GM21737 (cell line): ENCODE measurements around the gene EXOC3L1.
A peak's percentile ranks its signal among the peaks of the same experiment; 100 is the strongest.

Source experiments
- ATAC-seq: cut with Tn5 transposase; IDR thresholded peaks from one replicate; pipeline ENCODE4 v1.9.1; 2021; ENCODE audit warnings: mild to moderate bottlenecking, moderate library complexity; ENCODE audit not compliant: unreplicated experiment

The EXOC3L1 gene

DNA sequence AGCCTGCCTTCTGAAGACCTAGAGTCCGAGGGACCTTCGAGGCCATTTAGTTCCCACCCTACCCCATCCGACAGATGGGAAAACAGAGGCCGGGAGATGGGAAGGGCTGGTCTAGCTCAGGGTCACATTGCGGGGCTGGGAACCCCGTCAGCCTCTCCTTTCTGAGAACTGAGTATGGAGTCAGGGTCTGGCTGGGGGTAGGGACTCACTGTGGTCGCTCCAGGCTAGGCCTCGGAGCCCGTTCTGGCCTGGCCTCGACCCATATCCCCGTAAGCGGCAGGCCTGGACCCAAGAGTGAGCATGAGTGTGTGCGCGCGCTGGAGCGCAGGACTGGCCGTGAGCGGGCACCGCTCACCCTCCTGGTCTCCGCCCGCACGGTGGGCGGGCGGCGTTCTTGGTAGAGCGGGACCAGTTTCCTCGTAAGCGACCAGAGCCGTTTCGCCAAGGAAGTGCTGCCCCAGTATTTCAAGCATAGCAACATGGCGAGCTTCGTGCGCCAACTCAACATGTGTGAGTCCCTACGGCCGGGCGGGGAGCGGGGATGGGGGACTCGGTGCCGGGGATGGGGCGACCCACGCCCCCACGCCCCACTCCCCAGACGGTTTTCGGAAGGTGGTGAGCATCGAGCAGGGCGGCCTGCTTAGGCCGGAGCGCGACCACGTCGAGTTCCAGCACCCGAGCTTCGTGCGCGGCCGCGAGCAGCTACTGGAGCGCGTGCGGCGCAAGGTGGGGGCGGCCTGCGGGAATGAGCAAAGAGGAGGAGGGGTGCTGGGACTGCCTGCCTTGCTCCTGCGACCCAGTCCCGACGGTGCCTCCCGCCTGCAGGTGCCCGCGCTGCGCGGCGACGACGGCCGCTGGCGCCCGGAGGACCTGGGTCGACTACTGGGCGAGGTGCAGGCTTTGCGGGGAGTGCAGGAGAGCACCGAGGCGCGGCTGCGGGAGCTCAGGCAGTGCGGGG lies 24.5 kb downstream of the EXOC3L1 start:
- no peak for ATAC-seq

DNA sequence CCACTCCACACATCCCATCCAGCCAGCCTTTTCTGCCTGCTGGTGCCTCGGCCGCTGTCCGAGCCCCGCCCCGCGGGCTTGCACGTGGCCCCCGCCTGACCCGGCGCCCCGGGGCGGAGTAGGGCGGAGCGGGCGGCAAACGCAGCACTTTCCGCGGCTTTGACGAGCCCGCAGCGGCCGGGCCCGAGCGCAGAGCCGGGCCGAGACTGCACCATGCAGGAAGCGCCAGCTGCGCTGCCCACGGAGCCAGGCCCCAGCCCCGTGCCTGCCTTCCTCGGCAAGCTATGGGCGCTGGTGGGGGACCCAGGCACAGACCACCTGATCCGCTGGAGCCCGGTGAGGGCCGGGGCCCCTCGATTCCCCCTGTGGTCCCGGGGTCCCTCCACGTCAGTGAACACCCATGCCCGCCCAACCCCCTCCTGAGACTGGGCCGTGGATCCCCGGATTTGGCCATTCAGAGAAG lies 25.3 kb downstream of the EXOC3L1 start, which contains the start of gene HSF4:
Gene HSF4 (plus strand): TSS at position 147 of the 463 bp plus-strand sequence. CDS start 67 bp downstream, at position 214.
- no peak for ATAC-seq

DNA sequence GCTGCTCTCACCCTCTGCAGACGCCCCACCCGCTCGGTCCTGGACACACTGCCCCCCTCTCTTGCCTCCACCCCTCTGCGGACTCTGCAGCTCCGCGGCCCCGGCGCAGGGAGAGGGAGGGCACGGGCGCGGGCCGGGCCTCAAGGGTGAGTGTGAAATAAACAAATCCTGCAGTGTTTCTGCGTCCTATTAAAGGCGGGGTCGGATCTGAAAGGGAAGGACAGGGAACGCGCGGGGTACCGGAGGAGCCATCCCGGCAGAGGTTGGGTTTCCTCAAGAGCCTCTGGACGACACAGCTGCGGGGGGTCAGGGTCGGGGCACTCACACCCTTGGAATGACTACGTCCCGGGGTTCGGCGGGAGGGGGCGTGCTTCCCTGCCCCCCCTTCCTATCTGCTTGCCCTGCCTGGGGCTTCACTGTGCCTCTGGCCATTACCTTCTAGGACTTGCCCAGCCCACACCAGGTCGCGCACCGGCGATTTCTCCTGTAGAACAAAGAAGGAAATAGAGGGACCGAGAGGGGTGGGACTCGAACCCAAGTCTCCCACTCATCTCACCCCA lies 25.9 kb downstream of the EXOC3L1 start:
- no peak for ATAC-seq

DNA sequence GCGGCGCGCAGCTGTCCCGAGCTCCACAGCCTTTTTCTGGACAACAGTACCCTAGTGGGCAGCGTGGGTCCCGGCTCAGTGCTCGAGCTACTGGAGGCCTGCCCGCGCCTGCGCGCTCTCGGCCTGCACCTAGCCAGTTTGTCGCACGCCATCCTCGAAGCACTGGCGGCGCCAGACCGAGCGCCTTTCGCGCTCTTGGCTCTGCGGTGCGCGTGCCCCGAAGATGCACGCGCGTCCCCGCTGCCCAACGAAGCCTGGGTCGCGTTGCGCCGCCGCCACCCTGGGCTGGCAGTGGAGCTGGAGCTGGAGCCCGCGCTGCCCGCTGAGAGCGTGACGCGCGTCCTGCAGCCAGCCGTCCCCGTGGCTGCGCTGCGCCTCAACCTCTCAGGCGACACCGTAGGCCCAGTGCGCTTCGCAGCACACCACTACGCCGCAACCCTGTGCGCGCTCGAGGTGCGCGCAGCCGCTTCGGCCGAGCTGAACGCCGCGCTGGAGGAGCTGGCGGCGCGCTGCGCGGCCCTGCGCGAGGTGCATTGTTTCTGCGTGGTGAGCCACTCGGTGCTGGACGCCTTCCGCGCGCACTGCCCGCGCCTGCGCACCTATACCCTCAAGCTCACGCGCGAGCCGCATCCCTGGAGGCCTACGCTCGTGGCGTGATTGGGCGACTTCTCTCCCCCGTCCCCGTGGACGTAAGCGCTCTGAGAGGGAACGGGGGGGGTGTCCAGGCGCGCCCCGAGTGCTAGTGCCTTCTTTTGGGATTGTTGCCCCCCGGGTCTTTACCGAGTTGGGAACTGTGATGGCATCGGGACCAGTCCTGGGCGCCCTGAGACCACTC lies 26.6 kb downstream of the EXOC3L1 start:
- ATAC-seq, result no peak

DNA sequence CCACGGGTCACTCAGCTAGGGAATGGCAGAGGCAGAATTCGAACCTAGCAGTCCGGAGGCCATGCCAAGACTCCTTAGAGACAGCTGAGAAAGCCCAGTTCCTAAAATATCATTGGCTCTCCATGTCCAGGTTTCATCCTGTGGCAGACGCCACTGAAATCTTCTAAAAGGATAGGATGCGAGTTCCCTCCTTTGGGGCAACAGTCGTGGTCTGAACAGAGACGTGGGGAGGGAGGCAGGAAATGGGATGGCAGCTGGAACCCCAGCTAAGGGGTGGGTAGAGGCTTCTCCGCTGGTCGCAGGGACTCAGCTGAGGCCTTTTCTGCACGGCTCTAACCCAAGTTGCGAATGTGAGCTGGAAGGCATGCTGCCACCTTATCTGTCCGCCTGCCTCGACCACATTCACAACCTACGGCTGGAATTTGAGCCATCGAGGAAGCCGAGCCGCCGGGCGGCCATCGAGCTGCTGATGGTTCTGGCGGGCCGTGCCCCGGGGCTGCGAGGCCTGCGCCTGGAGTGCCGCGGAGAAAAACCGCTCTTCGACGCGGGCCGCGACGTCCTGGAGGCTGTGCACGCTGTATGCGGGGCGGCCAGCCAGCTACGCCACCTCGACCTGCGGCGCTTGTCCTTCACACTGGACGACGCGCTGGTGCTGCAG lies 27.3 kb downstream of the EXOC3L1 start:
- no peak for ATAC-seq

DNA sequence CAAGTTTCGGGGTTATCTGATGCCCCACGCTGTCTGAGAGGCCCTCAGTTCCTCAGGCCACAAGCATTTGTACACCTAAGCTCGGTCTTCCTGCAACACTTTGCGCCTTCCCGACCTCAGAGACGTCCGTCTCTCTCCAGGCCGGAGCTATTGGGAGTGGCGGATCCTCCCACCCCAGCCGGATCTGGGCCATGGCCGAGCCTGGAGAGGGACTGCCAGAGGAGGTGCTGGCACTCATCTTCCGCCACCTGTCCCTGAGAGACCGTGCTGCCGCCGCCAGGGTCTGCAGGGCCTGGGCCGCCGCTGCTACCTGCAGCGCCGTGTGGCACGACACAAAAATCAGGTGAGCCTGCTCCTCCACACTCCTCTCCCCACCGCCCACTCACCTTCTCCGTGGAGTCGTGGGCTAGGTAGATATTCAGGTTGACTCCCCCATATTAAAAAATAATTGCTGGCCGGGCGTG lies 28.3 kb downstream of the EXOC3L1 start:
- ATAC-seq, result no peak

DNA sequence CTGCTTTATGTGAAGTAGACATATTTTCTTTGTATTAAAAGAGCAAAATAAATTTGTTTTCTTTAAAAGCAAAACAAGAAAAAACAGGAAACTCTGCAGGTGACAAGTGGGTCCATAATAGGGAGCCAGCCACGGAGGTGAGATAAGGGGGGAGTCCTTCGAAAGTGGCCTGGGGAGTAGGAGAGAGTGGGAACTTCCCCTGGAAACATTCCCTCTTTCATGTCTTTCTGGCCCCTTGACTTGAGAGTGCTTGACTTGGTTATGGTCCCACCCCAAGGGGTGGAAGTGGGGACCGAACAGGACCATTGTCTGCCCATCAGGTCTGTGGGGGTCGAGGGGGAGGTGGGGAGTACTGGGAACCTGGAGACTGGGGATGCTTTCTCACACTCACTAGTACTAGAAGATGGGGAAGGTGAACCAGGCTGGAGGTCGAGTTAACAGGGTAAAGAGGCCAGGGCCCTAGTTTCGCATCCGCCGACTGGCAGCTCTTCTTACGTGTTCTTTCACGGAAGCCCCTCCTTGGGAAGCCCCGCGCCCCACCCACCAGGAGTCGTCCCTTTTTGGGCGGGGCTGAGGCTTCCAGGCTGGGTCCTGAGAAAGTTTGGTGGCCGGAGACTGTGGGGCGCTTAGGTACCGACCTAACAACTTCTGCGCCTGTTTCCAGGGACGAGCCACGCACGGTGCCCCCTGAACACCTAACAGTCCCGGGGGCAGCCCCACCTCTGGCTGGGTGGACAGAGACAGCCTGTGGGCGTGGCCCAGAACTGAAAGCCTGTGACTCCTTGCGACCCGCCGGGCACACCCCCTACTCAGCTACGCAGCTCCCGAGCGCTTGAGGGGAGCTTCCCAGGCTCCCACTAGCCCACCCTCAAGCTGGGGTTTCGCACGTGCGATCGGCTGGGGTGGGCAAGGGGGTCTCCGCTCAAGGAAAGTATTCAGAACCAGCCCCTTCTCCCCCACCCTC lies 31.0 kb downstream of the EXOC3L1 start:
- ATAC-seq, result peak; percentile 40

DNA sequence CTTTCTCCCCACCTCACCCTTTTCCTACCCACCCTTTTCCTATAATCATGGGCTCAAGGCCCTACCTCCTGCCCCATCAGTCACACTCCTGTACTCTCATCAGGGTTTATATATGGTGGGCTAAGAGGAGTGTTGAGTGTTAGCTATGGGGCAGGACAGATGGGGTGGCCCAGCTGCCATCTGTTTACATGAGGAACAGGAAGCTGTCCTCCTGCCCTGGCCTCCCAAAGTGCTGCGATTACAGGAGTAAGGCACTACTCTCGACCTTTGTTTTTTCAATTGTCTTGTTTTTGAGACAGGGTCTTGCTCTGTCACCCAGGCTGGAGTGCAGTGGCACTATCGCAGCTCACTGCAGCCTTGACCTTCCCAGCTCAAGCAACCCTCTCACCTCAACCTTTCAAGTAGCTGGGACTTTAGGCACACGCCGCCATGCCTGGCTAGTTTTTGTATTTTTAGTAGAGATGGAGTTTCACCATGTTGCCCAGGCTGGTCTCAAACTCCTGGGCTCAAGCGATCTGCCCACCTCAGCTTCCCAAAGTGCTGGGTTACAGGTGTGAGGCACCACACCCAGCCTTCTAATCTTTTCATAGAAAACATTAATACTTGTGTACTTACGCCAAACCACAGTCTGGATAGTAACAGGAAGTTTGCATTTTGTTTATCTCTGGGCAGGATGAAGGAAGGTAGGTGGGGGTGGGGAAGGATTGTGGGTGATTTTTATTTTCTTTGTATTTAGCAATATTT lies 31.9 kb downstream of the EXOC3L1 start:
- ATAC-seq, result no peak

DNA sequence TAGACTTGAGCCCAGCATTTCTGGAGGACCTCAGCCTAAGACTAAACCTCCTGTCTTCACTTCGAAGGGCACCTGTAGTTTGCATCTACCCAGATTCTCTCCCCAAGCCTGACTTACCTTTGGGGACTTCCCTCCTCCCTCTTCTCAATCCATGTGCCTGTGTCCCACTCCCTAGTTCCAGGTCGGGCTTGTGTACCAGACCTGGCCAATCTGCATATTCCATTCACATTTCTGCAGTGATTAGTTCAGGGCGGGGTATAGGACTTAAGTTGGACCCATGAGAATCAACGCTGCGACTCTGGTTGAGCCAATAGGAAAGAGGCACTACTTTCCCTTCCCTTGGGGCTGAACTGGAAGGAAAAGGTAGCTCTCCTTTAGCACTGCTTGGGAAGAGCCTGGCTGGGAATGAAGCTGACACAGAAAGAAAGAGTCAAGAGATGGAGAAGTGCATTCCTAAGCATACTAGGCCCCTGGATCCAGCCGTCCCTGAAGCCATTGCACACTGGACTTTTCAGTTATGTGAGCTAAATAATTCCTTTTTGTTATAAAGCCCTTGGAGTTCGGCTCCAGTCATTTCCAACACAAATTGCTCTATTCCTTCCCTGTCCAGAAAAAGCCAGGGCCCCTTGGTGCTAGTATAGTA lies 32.7 kb downstream of the EXOC3L1 start:
- ATAC-seq, result no peak

DNA sequence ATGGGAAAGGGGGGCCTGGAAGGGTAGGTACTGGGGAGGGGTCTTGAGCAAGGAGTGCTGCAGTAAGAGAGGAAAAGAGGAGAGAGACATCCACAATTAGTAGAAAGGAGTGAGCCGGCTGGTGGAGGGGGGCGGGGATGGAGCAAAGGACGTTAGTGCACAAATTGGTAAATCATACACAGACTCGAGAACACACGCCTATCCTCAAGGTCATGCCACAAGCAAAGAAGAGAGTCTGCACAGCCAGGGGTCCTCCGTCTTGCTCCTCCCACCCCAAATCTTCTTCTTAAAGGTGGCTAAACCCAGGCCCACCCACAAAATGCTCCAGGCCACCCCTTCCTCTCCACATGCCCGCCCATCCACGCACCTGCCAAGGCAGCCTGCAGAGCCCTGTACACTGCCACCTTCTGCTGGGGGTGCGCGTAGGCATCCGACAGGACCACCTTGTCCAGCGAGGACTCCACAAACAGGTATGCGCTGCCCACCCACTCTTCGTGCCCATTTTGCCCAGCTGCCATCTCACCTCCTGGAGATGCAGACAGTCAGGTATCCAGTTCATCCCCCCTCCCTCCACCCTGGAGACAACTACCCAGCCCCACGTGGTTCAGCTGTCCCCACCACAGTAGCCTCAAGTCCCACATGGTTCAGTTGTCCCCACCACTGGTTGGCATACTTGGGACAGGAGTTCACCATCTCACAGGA lies 33.6 kb downstream of the EXOC3L1 start:
- ATAC-seq, result no peak

DNA sequence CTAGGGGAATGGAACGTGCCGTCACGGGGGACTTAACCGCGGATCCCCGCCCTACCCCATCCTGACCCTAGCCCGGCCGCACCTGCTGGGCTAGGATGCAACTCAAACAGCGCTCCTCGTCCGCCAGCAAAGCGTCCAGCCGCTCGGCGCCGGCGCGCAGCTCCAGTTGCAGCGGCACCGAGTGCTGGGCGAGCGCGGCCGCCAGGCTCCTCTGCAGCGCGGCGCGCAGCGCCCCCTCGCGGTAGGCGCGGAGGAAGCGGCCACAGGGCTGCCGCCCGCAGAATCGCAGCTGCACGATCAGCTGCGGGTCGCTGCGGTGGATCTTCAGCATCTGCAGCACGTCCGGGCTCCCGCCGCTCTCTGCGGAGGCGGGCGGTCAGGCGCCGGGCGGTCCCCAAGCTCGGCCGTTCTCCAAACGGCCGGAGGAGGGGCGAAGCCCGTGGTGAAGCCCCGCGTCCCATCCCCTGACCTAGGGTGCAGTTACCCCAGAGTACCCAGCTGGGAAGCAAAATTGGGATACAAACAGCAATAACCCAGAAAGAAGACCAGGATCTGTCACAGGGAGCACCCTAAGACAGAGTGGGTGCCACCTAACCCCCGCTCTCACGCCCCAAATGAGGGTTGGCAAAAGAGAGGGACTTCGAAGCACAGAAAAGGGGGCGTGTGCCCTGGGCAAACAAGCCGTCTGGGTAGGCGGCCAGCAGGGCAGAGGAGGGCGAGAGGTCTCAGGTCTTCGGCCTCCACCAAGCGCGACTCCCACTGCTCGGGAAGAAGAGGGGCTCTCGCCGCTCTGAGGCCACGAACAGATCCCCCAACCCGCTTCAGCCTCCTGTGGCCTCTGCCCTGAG lies 34.4 kb downstream of the EXOC3L1 start:
- ATAC-seq, result no peak

DNA sequence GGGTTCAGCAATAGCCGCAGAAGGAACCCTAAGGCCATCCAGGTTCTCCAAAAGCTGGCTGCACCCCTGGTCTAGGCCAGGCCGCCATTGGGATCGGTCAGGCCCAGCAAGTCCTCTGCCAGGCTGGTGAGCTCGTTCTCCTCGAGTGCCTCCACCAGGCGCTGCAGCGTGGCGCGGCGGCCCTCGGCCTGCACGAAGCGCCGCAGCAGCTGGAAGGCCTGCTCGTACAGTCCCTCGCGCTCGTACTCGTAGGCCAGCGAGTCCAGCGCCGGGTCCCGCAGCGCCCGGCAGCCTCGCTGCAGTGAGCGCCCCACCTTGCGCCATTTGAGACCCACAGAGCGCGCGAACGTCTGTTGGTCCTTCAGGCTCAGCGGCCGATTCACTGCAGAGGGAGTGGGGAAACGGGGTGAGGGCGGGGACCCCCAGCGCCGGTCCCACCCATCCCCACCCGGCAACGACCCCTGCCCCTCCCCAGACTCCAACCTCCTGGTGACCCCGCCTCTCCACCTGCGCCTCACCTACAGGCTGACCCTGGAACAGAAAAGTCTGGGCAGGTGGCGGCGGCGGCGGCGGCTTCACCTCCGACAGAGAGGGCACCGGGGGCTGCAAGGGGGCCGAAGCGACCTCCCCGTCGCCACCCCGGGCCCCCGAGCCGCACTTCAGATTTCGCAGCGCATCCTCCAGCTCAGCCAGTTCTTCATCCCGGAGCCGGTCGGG lies 35.2 kb downstream of the EXOC3L1 start:
- no peak for ATAC-seq

DNA sequence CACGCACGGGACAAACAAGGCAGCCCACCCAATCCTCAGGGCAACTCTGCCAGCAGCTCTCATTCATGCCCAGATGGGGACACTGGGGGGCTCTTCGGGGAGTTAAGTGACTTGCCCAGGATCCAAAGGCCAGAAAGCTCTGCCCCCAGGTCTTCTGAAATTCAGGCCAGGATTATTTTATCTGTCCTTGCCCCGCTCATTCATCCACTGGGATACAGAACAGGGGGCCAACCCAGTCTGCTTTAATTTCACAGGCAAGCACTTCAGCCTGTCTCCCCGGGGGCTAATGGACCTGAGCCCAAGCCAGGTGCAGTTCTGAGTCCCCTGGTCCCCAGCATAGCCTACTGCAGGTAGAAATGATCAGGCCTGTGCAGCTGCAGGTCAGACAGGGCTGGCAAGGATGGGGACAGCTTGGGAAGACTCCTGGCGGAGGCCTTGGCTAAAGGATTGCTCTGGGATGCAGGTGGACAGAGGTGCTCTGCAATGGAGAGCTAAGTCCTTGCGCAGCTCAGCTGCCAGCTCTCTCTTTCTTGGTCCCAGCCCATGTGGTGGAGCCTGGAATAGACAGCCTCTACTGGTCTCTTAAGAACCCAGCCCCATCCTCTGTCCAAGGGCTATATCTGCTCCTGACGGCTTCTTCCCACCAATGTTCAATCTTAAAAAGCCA lies 38.4 kb downstream of the EXOC3L1 start:
- ATAC-seq, result no peak

DNA sequence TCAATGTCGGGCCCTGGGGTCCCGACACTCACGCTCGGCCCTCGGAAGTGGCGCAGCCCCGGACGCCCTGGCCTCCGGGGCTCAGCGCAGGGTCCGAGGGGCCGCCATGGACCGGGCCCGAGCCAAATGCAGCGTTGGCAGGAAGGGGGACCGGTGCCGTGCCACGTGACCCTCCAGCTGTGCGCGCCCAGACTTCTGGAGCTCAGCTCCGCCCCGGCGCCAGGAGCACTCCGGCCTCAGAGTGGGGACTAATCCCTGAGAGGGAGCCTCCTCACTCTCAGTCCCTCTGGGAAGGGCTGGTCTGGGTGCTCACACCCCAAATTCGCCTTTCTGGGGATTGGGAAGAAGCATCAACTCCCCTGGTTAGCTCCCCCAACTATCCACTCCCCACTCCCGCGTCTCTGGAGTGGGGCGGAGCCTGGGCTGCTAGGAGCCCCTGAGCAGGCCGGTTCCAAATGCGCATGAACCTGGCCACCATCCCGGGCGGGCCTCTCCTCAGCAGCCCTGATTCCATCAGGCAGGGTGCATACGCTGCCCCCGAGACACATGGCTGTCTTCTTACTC lies 39.0 kb downstream of the EXOC3L1 start, which contains the start of gene B3GNT9:
Gene B3GNT9 (minus strand): TSS at position 166 of the 564 bp plus-strand sequence. CDS start 513 bp downstream, outside the sequence.
- ATAC-seq, result peak; percentile 45
